ENCODE results near the gene GMIP. TPM values are rescaled to one million over a fixed set of nuclear protein-coding genes. Genes with fewer than 3 reads are reported as not detected.

Gene GMIP
- total RNA-seq, 1 donor from 2014 or later: 4.8 TPM

Other genes starting within 250 kb of the GMIP start
- gene GATAD2A, start 238.0 kb downstream of the GMIP start, total RNA-seq: 27.0 and 37.5 TPM in 2 replicates
- gene TSSK6, start 128.1 kb downstream of the GMIP start, total RNA-seq: 0.65 and 1.2 TPM in 2 replicates
- gene NDUFA13, start 127.4 kb downstream of the GMIP start, total RNA-seq: 231 and 292 TPM in 2 replicates
- under 0.01 and 0.20 TPM in 2 replicates for gene YJEFN3, start 114.7 kb downstream of the GMIP start, total RNA-seq
- gene CILP2, start 105.4 kb downstream of the GMIP start, total RNA-seq: under 0.01 TPM in 1 of 2 replicates, not detected in the other
- not detected in 2 replicates for gene PBX4, start 25.0 kb downstream of the GMIP start, total RNA-seq
- gene LPAR2, start 15.4 kb downstream of the GMIP start, total RNA-seq: 0.40 and 0.44 TPM in 2 replicates
- 16.1 and 22.0 TPM in 2 replicates for gene ATP13A1, start 20.0 kb upstream of the GMIP start, total RNA-seq
- gene ZNF101, start 25.2 kb upstream of the GMIP start, total RNA-seq: 8.3 and 10.1 TPM in 2 replicates
- 2.6 and 5.0 TPM in 2 replicates for gene ZNF14, start 89.5 kb upstream of the GMIP start, total RNA-seq
- gene ZNF506, start 178.1 kb upstream of the GMIP start, total RNA-seq: 4.4 and 12.3 TPM in 2 replicates
- 2.6 and 4.4 TPM in 2 replicates for gene ZNF253, start 222.2 kb upstream of the GMIP start, total RNA-seq

All from lung microvascular endothelial cell (primary cell).